Measurements from ENCODE around the gene TMEM115. TPM values are rescaled to one million over a fixed set of nuclear protein-coding genes. Genes with fewer than 3 reads are reported as not detected.
A peak's percentile ranks its signal among the peaks of the same experiment; 100 is the strongest.

The TMEM115 gene
- total RNA-seq, 2 donors from 2014 or later, result 16.7 to 17.4 TPM

- Mint-ChIP-seq H3K36me3 (ENCODE audit: low read depth) (no peaks in the 10 kb centered on the region), H3K4me1 (no peaks in the 10 kb centered on the region), H3K27me3 (no peaks in the 10 kb centered on the region), H3K4me3 (no peak overlapping the region), H3K27ac (no peak overlapping the region)
- no peak for ATAC-seq
- DNase-seq, result no peak
- H3K9me3 ChIP-seq (ENCODE audit: control insufficient read depth, low read length, poor library complexity, severe bottlenecking), result no peaks in the 10 kb centered on the region
These were observed 28.8 kb upstream of the TMEM115 start for GRCh38 chr3:50388016-50388719.

GRCh38 chr3:50385754-50386153 lies 26.4 kb upstream of the TMEM115 start:
- H3K27ac Mint-ChIP-seq, result peak overlapping the region; percentile 11
- no peaks in the 10 kb centered on the region for H3K36me3 Mint-ChIP-seq (ENCODE audit: low read depth)
- DNase-seq, result no peak
- no peak for ATAC-seq
- no peaks in the 10 kb centered on the region for H3K9me3 ChIP-seq (ENCODE audit: control insufficient read depth, low read length, poor library complexity, severe bottlenecking)
- no peaks in the 10 kb centered on the region for H3K4me1 Mint-ChIP-seq
- no peak overlapping the region for H3K4me3 Mint-ChIP-seq
- no peaks in the 10 kb centered on the region for H3K27me3 Mint-ChIP-seq

- no peaks in the 10 kb centered on the region for H3K4me1 Mint-ChIP-seq
- no peak for DNase-seq
- no peaks in the 10 kb centered on the region for H3K27me3 Mint-ChIP-seq
- ATAC-seq, result no peak
- no peaks in the 10 kb centered on the region for H3K9me3 ChIP-seq (ENCODE audit: control insufficient read depth, low read length, poor library complexity, severe bottlenecking)
- no peaks in the 10 kb centered on the region for H3K36me3 Mint-ChIP-seq (ENCODE audit: low read depth)
- no peak overlapping the region for H3K4me3 Mint-ChIP-seq
- H3K27ac Mint-ChIP-seq, result no peak overlapping the region
These were observed 24.4 kb upstream of the TMEM115 start for GRCh38 chr3:50383750-50384149.

- no peak for DNase-seq
- H3K36me3 Mint-ChIP-seq (ENCODE audit: low read depth), result no peaks in the 10 kb centered on the region
- no peak for ATAC-seq
- no peaks in the 10 kb centered on the region for H3K9me3 ChIP-seq (ENCODE audit: control insufficient read depth, low read length, poor library complexity, severe bottlenecking)
- no peaks in the 10 kb centered on the region for H3K27me3 Mint-ChIP-seq
- H3K4me1 Mint-ChIP-seq, result no peaks in the 10 kb centered on the region
- no peak overlapping the region for H3K27ac Mint-ChIP-seq
- no peak overlapping the region for H3K4me3 Mint-ChIP-seq
These were observed 23.4 kb upstream of the TMEM115 start for GRCh38 chr3:50382722-50383121.

GRCh38 chr3:50381383-50381782 lies 22.1 kb upstream of the TMEM115 start:
- DNase-seq (no peak), ATAC-seq (no peak)
- Mint-ChIP-seq H3K27ac (no peak overlapping the region), H3K27me3 (no peaks in the 10 kb centered on the region), H3K36me3 (ENCODE audit: low read depth) (no peaks in the 10 kb centered on the region), H3K4me3 (no peak overlapping the region), H3K4me1 (no peaks in the 10 kb centered on the region)
- H3K9me3 ChIP-seq (ENCODE audit: control insufficient read depth, low read length, poor library complexity, severe bottlenecking), result no peaks in the 10 kb centered on the region

GRCh38 chr3:50380405-50381085 lies 21.2 kb upstream of the TMEM115 start:
- Mint-ChIP-seq H3K27ac (no peak overlapping the region), H3K4me3 (no peak overlapping the region), H3K36me3 (ENCODE audit: low read depth) (no peaks in the 10 kb centered on the region), H3K4me1 (no peaks in the 10 kb centered on the region), H3K27me3 (no peaks in the 10 kb centered on the region)
- ATAC-seq, result no peak
- no peaks in the 10 kb centered on the region for H3K9me3 ChIP-seq (ENCODE audit: control insufficient read depth, low read length, poor library complexity, severe bottlenecking)
- no peak for DNase-seq

- Mint-ChIP-seq H3K27me3 (no peaks in the 10 kb centered on the region), H3K4me1 (no peaks in the 10 kb centered on the region), H3K36me3 (ENCODE audit: low read depth) (no peaks in the 10 kb centered on the region), H3K4me3 (no peak overlapping the region), H3K27ac (no peak overlapping the region)
- no peaks in the 10 kb centered on the region for H3K9me3 ChIP-seq (ENCODE audit: control insufficient read depth, low read length, poor library complexity, severe bottlenecking)
- DNase-seq (no peak), ATAC-seq (no peak)
These were observed 19.4 kb upstream of the TMEM115 start for GRCh38 chr3:50378757-50379156.

- Mint-ChIP-seq H3K4me1 (peaks cover 3% of the 10 kb centered on the region), H3K27ac (no peak overlapping the region), H3K27me3 (no peaks in the 10 kb centered on the region), H3K4me3 (no peak overlapping the region), H3K36me3 (ENCODE audit: low read depth) (no peaks in the 10 kb centered on the region)
- H3K9me3 ChIP-seq (ENCODE audit: control insufficient read depth, low read length, poor library complexity, severe bottlenecking), result no peaks in the 10 kb centered on the region
- DNase-seq, result no peak
- ATAC-seq, result no peak
These were observed 18.7 kb upstream of the TMEM115 start for GRCh38 chr3:50378024-50378423.

- DNase-seq (no peak), ATAC-seq (no peak)
- H3K4me3 Mint-ChIP-seq, result no peak overlapping the region
- peaks cover 5% of the 10 kb centered on the region for H3K4me1 Mint-ChIP-seq
- no peak overlapping the region for H3K27ac Mint-ChIP-seq
- no peaks in the 10 kb centered on the region for H3K9me3 ChIP-seq (ENCODE audit: control insufficient read depth, low read length, poor library complexity, severe bottlenecking)
- H3K36me3 Mint-ChIP-seq (ENCODE audit: low read depth), result no peaks in the 10 kb centered on the region
- H3K27me3 Mint-ChIP-seq, result no peaks in the 10 kb centered on the region
These were observed 16.1 kb upstream of the TMEM115 start for GRCh38 chr3:50375258-50375931.

GRCh38 chr3:50374363-50375257 lies 15.3 kb upstream of the TMEM115 start:
- DNase-seq, result no peak
- Mint-ChIP-seq H3K4me1 (peaks cover 5% of the 10 kb centered on the region), H3K36me3 (ENCODE audit: low read depth) (no peaks in the 10 kb centered on the region), H3K27me3 (no peaks in the 10 kb centered on the region), H3K4me3 (no peak overlapping the region), H3K27ac (no peak overlapping the region)
- no peak for ATAC-seq
- H3K9me3 ChIP-seq (ENCODE audit: control insufficient read depth, low read length, poor library complexity, severe bottlenecking), result no peaks in the 10 kb centered on the region

GRCh38 chr3:50373146-50374051 lies 14.1 kb upstream of the TMEM115 start:
- DNase-seq, result no peak
- H3K4me3 Mint-ChIP-seq, result peak overlapping the region; percentile 39
- H3K27ac Mint-ChIP-seq, result no peak overlapping the region

GRCh38 chr3:50372349-50372748 lies 13.0 kb upstream of the TMEM115 start:
- Mint-ChIP-seq H3K27me3 (no peaks in the 10 kb centered on the region), H3K27ac (peak overlapping the region; percentile 70), H3K36me3 (ENCODE audit: low read depth) (no peaks in the 10 kb centered on the region), H3K4me1 (peaks cover 6% of the 10 kb centered on the region), H3K4me3 (no peak overlapping the region)
- H3K9me3 ChIP-seq (ENCODE audit: control insufficient read depth, low read length, poor library complexity, severe bottlenecking), result no peaks in the 10 kb centered on the region
- ATAC-seq, result no peak
- DNase-seq, result no peak

More at GRCh38 chr3:50373146-50374051, 14.1 kb upstream of the TMEM115 start:
- Mint-ChIP-seq H3K36me3 (ENCODE audit: low read depth) (no peaks in the 10 kb centered on the region), H3K4me1 (peaks cover 5% of the 10 kb centered on the region), H3K27me3 (no peaks in the 10 kb centered on the region)
- ATAC-seq, result no peak
- H3K9me3 ChIP-seq (ENCODE audit: control insufficient read depth, low read length, poor library complexity, severe bottlenecking), result no peaks in the 10 kb centered on the region
